GM19238 (cell line): ENCODE data around the gene BCCIP.

Source experiments
- DNase-seq: peaks from one replicate; pipeline ENCODE4 v3.0.0; 2011; ENCODE audit warnings: low spot score; ENCODE audit not compliant: insufficient read length

The BCCIP gene

GRCh38 chr10:125843603-125844329 is 20.4 kb downstream of the BCCIP start:
- no peak for DNase-seq

GRCh38 chr10:125844751-125845221 is 21.4 kb downstream of the BCCIP start:
- DNase-seq, result no peak

GRCh38 chr10:125845617-125846016 is 22.3 kb downstream of the BCCIP start:
- no peak for DNase-seq

- DNase-seq, result no peak
Measured at GRCh38 chr10:125846894-125847293, 23.5 kb downstream of the BCCIP start.

- no peak for DNase-seq
Measured at GRCh38 chr10:125848371-125848770, 25.0 kb downstream of the BCCIP start.

GRCh38 chr10:125848857-125849256 is 25.5 kb downstream of the BCCIP start:
- no peak for DNase-seq

GRCh38 chr10:125849448-125849847 is 26.1 kb downstream of the BCCIP start:
- DNase-seq, result no peak

GRCh38 chr10:125850766-125851731 is 27.7 kb downstream of the BCCIP start:
- DNase-seq, result no peak

GRCh38 chr10:125852487-125852886 is 29.1 kb downstream of the BCCIP start:
- DNase-seq, result no peak

GRCh38 chr10:125857185-125857760 is 33.9 kb downstream of the BCCIP start:
- no peak for DNase-seq

GRCh38 chr10:125859128-125859817 is 35.9 kb downstream of the BCCIP start:
- no peak for DNase-seq

- no peak for DNase-seq
Measured at GRCh38 chr10:125865120-125865519, 41.8 kb downstream of the BCCIP start.

GRCh38 chr10:125866421-125867029 is 43.2 kb downstream of the BCCIP start:
- DNase-seq, result no peak

- DNase-seq, result no peak
Measured at GRCh38 chr10:125868372-125868975, 45.1 kb downstream of the BCCIP start.

GRCh38 chr10:125871338-125871737 is 48.0 kb downstream of the BCCIP start:
- no peak for DNase-seq

- no peak for DNase-seq
Measured at GRCh38 chr10:125878957-125879835, 55.9 kb downstream of the BCCIP start.

- DNase-seq, result no peak
Measured at GRCh38 chr10:125880719-125881118, 57.4 kb downstream of the BCCIP start.

- DNase-seq, result no peak
Measured at GRCh38 chr10:125881192-125881591, 57.8 kb downstream of the BCCIP start, which contains the start of gene DHX32. Gene DHX32, minus strand, starts transcription at chr10:125881292. Its CDS starts 468 bp downstream, at chr10:125880824.

GRCh38 chr10:125882596-125882995 is 59.2 kb downstream of the BCCIP start:
- DNase-seq, result no peak
